GM12865 (cell line): ENCODE measurements around the gene CIB2.
A peak's percentile ranks its signal among the peaks of the same experiment; 100 is the strongest.

ENCODE experiments used
- DNase-seq: peaks from one replicate; pipeline ENCODE4 v3.0.0; 2010; ENCODE audit warnings: low read depth
- H3K4me3 ChIP-seq: 2 replicates; pipeline ENCODE4 v1.5.1; 2011; ENCODE audit warnings: mild to moderate bottlenecking, low read depth, low read length, control low read depth
- CTCF ChIP-seq: IDR thresholded peaks from 2 replicates; pipeline ENCODE4 v1.5.1; 2011; ENCODE audit warnings: low read length, control low read depth, low read depth, inconsistent platforms; ENCODE audit not compliant: insufficient read depth; ENCODE audit errors: missing control alignments

The CIB2 gene

GRCh38 chr15:78131295-78132061, at the start of gene CIB2:
CIB2 (minus strand) TSS chr15:78131445; CDS start chr15:78131215, 230 bp downstream.
- peak; percentile 87 for DNase-seq
- peak; percentile 80 for TF ChIP-seq CTCF
- H3K4me3 ChIP-seq: peak within 1 kb of the TSS; percentile 63

- no peak for DNase-seq
- TF ChIP-seq CTCF: no peak
- H3K4me3 ChIP-seq: no peak overlapping the region
Observed at GRCh38 chr15:78179906-78180305, 48.7 kb upstream of the CIB2 start.

DNA sequence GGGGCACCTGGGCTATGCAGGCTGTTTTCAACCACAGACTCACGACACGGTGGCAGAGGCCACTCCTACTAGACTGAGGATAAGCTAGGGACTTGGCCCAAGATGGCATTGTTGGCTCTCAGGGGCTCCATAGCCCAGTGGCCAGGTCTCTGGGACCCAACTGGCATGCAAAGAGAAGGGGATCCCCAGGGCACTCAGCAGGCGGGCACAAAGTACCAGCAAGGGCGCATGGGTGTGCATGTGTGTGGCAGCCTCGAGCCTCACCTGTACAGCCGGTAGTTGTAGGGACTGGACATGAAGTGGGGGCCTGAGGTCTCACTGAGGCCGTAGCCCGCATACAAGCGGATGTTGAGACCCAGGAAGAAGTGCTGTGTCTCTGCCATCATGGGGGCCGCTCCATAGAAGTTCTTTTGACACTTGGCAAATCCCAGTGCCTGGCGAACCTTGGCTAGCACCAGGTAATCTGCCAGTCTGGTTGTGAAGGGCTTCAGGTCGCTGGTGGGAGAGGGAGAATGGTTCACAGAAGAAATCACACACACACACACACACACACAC, 48.1 kb upstream of the CIB2 start:
- no peak for TF ChIP-seq CTCF
- DNase-seq: no peak
- no peak overlapping the region for H3K4me3 ChIP-seq

- no peak for TF ChIP-seq CTCF
- no peak for DNase-seq
- no peak overlapping the region for H3K4me3 ChIP-seq
Observed at GRCh38 chr15:78178064-78178463, 46.8 kb upstream of the CIB2 start.

GRCh38 chr15:78177447-78177873, 46.2 kb upstream of the CIB2 start:
- no peak overlapping the region for H3K4me3 ChIP-seq
- peak; percentile 71 for TF ChIP-seq CTCF
- peak; percentile 53 for DNase-seq

DNA sequence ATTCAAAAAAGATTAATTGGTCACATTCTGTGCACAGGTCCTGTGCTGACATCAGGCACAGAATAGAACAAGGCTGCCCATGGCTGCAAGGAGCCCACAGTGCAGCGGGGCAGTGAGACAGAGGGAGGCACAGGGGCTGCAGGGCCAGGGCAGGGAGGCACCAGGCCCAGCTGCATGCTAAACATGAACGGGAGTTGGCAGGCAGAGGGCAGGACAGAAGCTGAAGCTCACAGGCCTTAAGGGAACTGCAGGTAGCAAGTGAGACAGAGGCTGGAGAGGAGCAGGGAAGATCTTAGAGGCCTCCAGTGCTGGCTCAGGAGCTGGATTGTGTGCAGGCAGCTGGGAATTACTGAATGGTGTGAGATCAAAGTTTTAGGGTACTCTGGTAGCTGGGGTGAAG, 44.1 kb upstream of the CIB2 start:
- DNase-seq: no peak
- H3K4me3 ChIP-seq: no peak overlapping the region
- no peak for TF ChIP-seq CTCF

DNA sequence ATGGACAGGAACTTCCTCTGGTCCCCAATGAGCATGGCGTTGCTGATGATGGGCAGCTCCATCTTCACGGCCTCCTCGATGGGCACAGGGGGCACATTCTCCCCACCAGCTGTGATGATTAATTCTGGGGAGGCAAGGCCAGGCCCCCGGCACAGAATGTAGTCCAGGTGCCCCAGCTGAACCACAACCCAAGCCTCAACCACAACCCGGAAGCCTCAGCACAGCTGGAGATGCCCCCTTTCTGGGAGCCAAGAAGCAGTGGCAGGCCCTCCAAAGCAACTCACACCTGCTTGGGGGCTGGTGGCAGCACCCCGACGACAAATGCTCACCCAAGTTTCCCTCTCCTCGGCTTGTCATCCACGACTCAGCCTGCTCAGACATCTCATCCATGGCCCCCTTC, 43.2 kb upstream of the CIB2 start:
- H3K4me3 ChIP-seq: no peak overlapping the region
- DNase-seq: peak; percentile 50
- no peak for TF ChIP-seq CTCF
